Stimulated activated CD4-positive, alpha-beta T cell treated with anti-CD3 and anti-CD28 coated beads, Interleukin-4, amount 100 ng/mL, for 48 hours (primary cell): ENCODE measurements around the gene HOXB7.

ENCODE experiments used
- DNase-seq, 2 donors: peaks; one replicate each; pipeline ENCODE4 v3.0.0-alpha.2; 2020; ENCODE audit warnings: low read depth in 2 of 2

HOXB7 gene

GRCh38 chr17:48565925-48566710 is 44.7 kb downstream of the HOXB7 start:
- DNase-seq: no peak

GRCh38 chr17:48565022-48565554 is 45.7 kb downstream of the HOXB7 start:
- DNase-seq: no peak

GRCh38 chr17:48564188-48565021 is 46.4 kb downstream of the HOXB7 start:
- no peak for DNase-seq

- no peak for DNase-seq
Observed at GRCh38 chr17:48563867-48564187, 47.0 kb downstream of the HOXB7 start.

- DNase-seq: no peak
Observed at GRCh38 chr17:48563385-48563838, 47.4 kb downstream of the HOXB7 start.

- no peak for DNase-seq
Observed at GRCh38 chr17:48562934-48563333, 47.9 kb downstream of the HOXB7 start.

GRCh38 chr17:48561884-48562810 is 48.7 kb downstream of the HOXB7 start:
- no peak for DNase-seq

- DNase-seq: no peak
Observed at GRCh38 chr17:48559840-48560817, 50.7 kb downstream of the HOXB7 start.

- no peak for DNase-seq
Observed at GRCh38 chr17:48559122-48559839, 51.5 kb downstream of the HOXB7 start.

GRCh38 chr17:48558831-48559121 is 52.0 kb downstream of the HOXB7 start:
- DNase-seq: no peak

GRCh38 chr17:48558057-48558830 is 52.6 kb downstream of the HOXB7 start:
- no peak for DNase-seq
